Measurements from ENCODE around the gene KCTD17.

The KCTD17 gene

GRCh38 chr22:37060801-37061610 lies 9.5 kb downstream of the KCTD17 start:
- no peak for TF ChIP-seq JUND (IDR thresholded peaks at IDR 0.05; ENCODE audit: low read depth)
- DNase-seq (ENCODE audit: low read depth in 1 of 2, low spot score in 1 of 2), result no peak
- in situ Hi-C loops (cut with HindIII; ENCODE audit: low pct_unique_long_range_greater_than_20kb, low sequenced_read_pairs), result no loop called here

GRCh38 chr22:37061611-37062375 lies 10.3 kb downstream of the KCTD17 start:
- no peak for TF ChIP-seq JUND (IDR thresholded peaks at IDR 0.05; ENCODE audit: low read depth)
- DNase-seq (ENCODE audit: low read depth in 1 of 2, low spot score in 1 of 2), result no peak

GRCh38 chr22:37062376-37062675 lies 10.8 kb downstream of the KCTD17 start:
- no peak for TF ChIP-seq JUND (IDR thresholded peaks at IDR 0.05; ENCODE audit: low read depth)

More at GRCh38 chr22:37061611-37062375, 10.3 kb downstream of the KCTD17 start:
- in situ Hi-C loops (cut with HindIII; ENCODE audit: low pct_unique_long_range_greater_than_20kb, low sequenced_read_pairs), result no loop called here

GRCh38 chr22:37062702-37063381 lies 11.3 kb downstream of the KCTD17 start:
- no peak for DNase-seq (ENCODE audit: low read depth in 1 of 2, low spot score in 1 of 2)
- in situ Hi-C loops (cut with HindIII; ENCODE audit: low pct_unique_long_range_greater_than_20kb, low sequenced_read_pairs), result no loop called here
- no peak for TF ChIP-seq JUND (IDR thresholded peaks at IDR 0.05; ENCODE audit: low read depth)

More at GRCh38 chr22:37062376-37062675, 10.8 kb downstream of the KCTD17 start:
- DNase-seq (ENCODE audit: low read depth in 1 of 2, low spot score in 1 of 2), result no peak
- in situ Hi-C loops (cut with HindIII; ENCODE audit: low pct_unique_long_range_greater_than_20kb, low sequenced_read_pairs), result no loop called here

- TF ChIP-seq JUND (IDR thresholded peaks at IDR 0.05; ENCODE audit: low read depth), result no peak
- in situ Hi-C loops (cut with HindIII; ENCODE audit: low pct_unique_long_range_greater_than_20kb, low sequenced_read_pairs), result no loop called here
- peak in 1 of 2 experiments; percentile 52 for DNase-seq (ENCODE audit: low read depth in 1 of 2, low spot score in 1 of 2)
These were observed 12.2 kb downstream of the KCTD17 start for GRCh38 chr22:37063431-37064420.

GRCh38 chr22:37064553-37064952 lies 13.0 kb downstream of the KCTD17 start:
- TF ChIP-seq JUND (IDR thresholded peaks at IDR 0.05; ENCODE audit: low read depth), result no peak
- no peak for DNase-seq (ENCODE audit: low read depth in 1 of 2, low spot score in 1 of 2)
- in situ Hi-C loops (cut with HindIII; ENCODE audit: low pct_unique_long_range_greater_than_20kb, low sequenced_read_pairs), result no loop called here

- in situ Hi-C loops (cut with HindIII; ENCODE audit: low pct_unique_long_range_greater_than_20kb, low sequenced_read_pairs), result no loop called here
- DNase-seq (ENCODE audit: low read depth in 1 of 2, low spot score in 1 of 2), result no peak
- TF ChIP-seq JUND (IDR thresholded peaks at IDR 0.05; ENCODE audit: low read depth), result no peak
These were observed 13.6 kb downstream of the KCTD17 start for GRCh38 chr22:37065180-37065579.

GRCh38 chr22:37065961-37066360 lies 14.4 kb downstream of the KCTD17 start:
- no peak for DNase-seq (ENCODE audit: low read depth in 1 of 2, low spot score in 1 of 2)
- TF ChIP-seq JUND (IDR thresholded peaks at IDR 0.05; ENCODE audit: low read depth), result no peak
- in situ Hi-C loops (cut with HindIII; ENCODE audit: low pct_unique_long_range_greater_than_20kb, low sequenced_read_pairs), result no loop called here

- DNase-seq (ENCODE audit: low read depth in 1 of 2, low spot score in 1 of 2), result no peak
- no peak for TF ChIP-seq JUND (IDR thresholded peaks at IDR 0.05; ENCODE audit: low read depth)
- in situ Hi-C loops (cut with HindIII; ENCODE audit: low pct_unique_long_range_greater_than_20kb, low sequenced_read_pairs), result no loop called here
These were observed 15.9 kb downstream of the KCTD17 start for GRCh38 chr22:37067428-37067827.

- TF ChIP-seq JUND (IDR thresholded peaks at IDR 0.05; ENCODE audit: low read depth), result no peak
- in situ Hi-C loops (cut with HindIII; ENCODE audit: low pct_unique_long_range_greater_than_20kb, low sequenced_read_pairs), result no loop called here
- DNase-seq (ENCODE audit: low read depth in 1 of 2, low spot score in 1 of 2), result no peak
These were observed 17.3 kb downstream of the KCTD17 start for GRCh38 chr22:37068859-37069258.

- in situ Hi-C loops (cut with HindIII; ENCODE audit: low pct_unique_long_range_greater_than_20kb, low sequenced_read_pairs), result no loop called here
- DNase-seq (ENCODE audit: low read depth in 1 of 2, low spot score in 1 of 2), result no peak
- no peak for TF ChIP-seq JUND (IDR thresholded peaks at IDR 0.05; ENCODE audit: low read depth)
These were observed 17.8 kb downstream of the KCTD17 start for GRCh38 chr22:37069319-37069718.

GRCh38 chr22:37069719-37070118 lies 18.2 kb downstream of the KCTD17 start:
- no peak for TF ChIP-seq JUND (IDR thresholded peaks at IDR 0.05; ENCODE audit: low read depth)
- in situ Hi-C loops (cut with HindIII; ENCODE audit: low pct_unique_long_range_greater_than_20kb, low sequenced_read_pairs), result no loop called here
- DNase-seq (ENCODE audit: low read depth in 1 of 2, low spot score in 1 of 2), result no peak
